ENCODE measurements around the gene CMKLR1. TPM values are rescaled to one million over a fixed set of nuclear protein-coding genes. Genes with fewer than 3 reads are reported as not detected.

CMKLR1 gene
- total and polyA plus RNA-seq, 4 donors = 0.67 to 13.7 (median 5.8) TPM

- 51% methylated on average over 8 of the region's 8 CpGs for WGBS
- DNase-seq (ENCODE audit: low spot score) = no peak
- TF ChIP-seq JUND (IDR thresholded peaks at IDR 0.05) = no peak
- TF ChIP-seq NR2F2 (IDR thresholded peaks at IDR 0.05) = peak; percentile 31
- no peak for TF ChIP-seq TAF1 (conservative IDR thresholded peaks at IDR 0.05)
- no peak for TF ChIP-seq SP1 (IDR thresholded peaks at IDR 0.05)
- no peaks in the 10 kb centered on the region for H3K4me1 ChIP-seq (ENCODE audit: control insufficient read depth in 4 of 4, insufficient read depth in 4 of 4, low read length in 3 of 4)
- H3K4me3 ChIP-seq (ENCODE audit: low read depth in 1 of 3, low read length in 3 of 3) = no peak overlapping the region
- H3K9me3 ChIP-seq (ENCODE audit: control insufficient read depth in 4 of 4, low read length in 3 of 4) = peaks cover 0 to 4% (median 2%) of the 10 kb centered on the region in 4 donors
- peaks cover 0 to 4% (median 0%) of the 10 kb centered on the region in 4 donors for H3K27me3 ChIP-seq (ENCODE audit: control insufficient read depth in 4 of 4, insufficient read depth in 4 of 4, low read length in 3 of 4)
- no peak overlapping the region for H3K9ac ChIP-seq (ENCODE audit: low read depth in 1 of 2, low read length in 2 of 2)
- H3K27ac ChIP-seq (ENCODE audit: low read depth in 1 of 2, low read length in 2 of 2) = no peak overlapping the region
- H3K36me3 ChIP-seq (ENCODE audit: control insufficient read depth in 4 of 4, insufficient read depth in 3 of 4, low read depth in 1 of 4, low read length in 3 of 4) = no peaks in the 10 kb centered on the region
These were observed 47.7 kb upstream of the CMKLR1 start for GRCh38 chr12:108386709-108387360.

- no peak overlapping the region for H3K9ac ChIP-seq (ENCODE audit: low read depth in 1 of 2, low read length in 2 of 2)
- H3K36me3 ChIP-seq (ENCODE audit: control insufficient read depth in 4 of 4, insufficient read depth in 3 of 4, low read depth in 1 of 4, low read length in 3 of 4) = no peaks in the 10 kb centered on the region
- DNase-seq (ENCODE audit: low spot score) = no peak
- no peak for TF ChIP-seq GABPA (IDR thresholded peaks at IDR 0.05 in 1 of 2, conservative IDR thresholded peaks at IDR 0.05 in 1 of 2)
- no peak for TF ChIP-seq FOXA1 (IDR thresholded peaks at IDR 0.05)
- TF ChIP-seq NR2F2 (IDR thresholded peaks at IDR 0.05) = no peak
- no peak for TF ChIP-seq EGR1 (IDR thresholded peaks at IDR 0.05; ENCODE audit: low read depth in 2 of 2)
- WGBS = 72% methylated on average over 1 of the region's 1 CpG
- H3K27ac ChIP-seq (ENCODE audit: low read depth in 1 of 2, low read length in 2 of 2) = no peak overlapping the region
- no peak overlapping the region for H3K4me3 ChIP-seq (ENCODE audit: low read depth in 1 of 3, low read length in 3 of 3)
- peaks cover 0 to 4% (median 2%) of the 10 kb centered on the region in 4 donors for H3K9me3 ChIP-seq (ENCODE audit: control insufficient read depth in 4 of 4, low read length in 3 of 4)
- no peaks in the 10 kb centered on the region for H3K27me3 ChIP-seq (ENCODE audit: control insufficient read depth in 4 of 4, insufficient read depth in 4 of 4, low read length in 3 of 4)
- H3K4me1 ChIP-seq (ENCODE audit: control insufficient read depth in 4 of 4, insufficient read depth in 4 of 4, low read length in 3 of 4) = no peaks in the 10 kb centered on the region
These were observed 43.3 kb upstream of the CMKLR1 start for GRCh38 chr12:108382437-108382801.

- TF ChIP-seq HNF4G (IDR thresholded peaks at IDR 0.05) (no peak), REST (IDR thresholded peaks at IDR 0.05) (peak; percentile 95)
- Histone ChIP-seq H3K9me3 (ENCODE audit: control insufficient read depth in 4 of 4, low read length in 3 of 4) (peaks cover 0 to 4% (median 2%) of the 10 kb centered on the region in 4 donors), H3K27ac (ENCODE audit: low read depth in 1 of 2, low read length in 2 of 2) (no peak overlapping the region), H3K4me3 (ENCODE audit: low read depth in 1 of 3, low read length in 3 of 3) (no peak overlapping the region), H3K27me3 (ENCODE audit: control insufficient read depth in 4 of 4, insufficient read depth in 4 of 4, low read length in 3 of 4) (no peaks in the 10 kb centered on the region), H3K36me3 (ENCODE audit: control insufficient read depth in 4 of 4, insufficient read depth in 3 of 4, low read depth in 1 of 4, low read length in 3 of 4) (no peaks in the 10 kb centered on the region), H3K9ac (ENCODE audit: low read depth in 1 of 2, low read length in 2 of 2) (no peak overlapping the region), H3K4me1 (ENCODE audit: control insufficient read depth in 4 of 4, insufficient read depth in 4 of 4, low read length in 3 of 4) (no peaks in the 10 kb centered on the region)
- 43% methylated on average over 8 of the region's 8 CpGs for WGBS
- DNase-seq (ENCODE audit: low spot score) = no peak
These were observed 42.8 kb upstream of the CMKLR1 start for GRCh38 chr12:108381787-108382436.

GRCh38 chr12:108380382-108380781, 41.3 kb upstream of the CMKLR1 start:
- Histone ChIP-seq H3K27ac (ENCODE audit: low read depth in 1 of 2, low read length in 2 of 2) (no peak overlapping the region), H3K9ac (ENCODE audit: low read depth in 1 of 2, low read length in 2 of 2) (no peak overlapping the region), H3K9me3 (ENCODE audit: control insufficient read depth in 4 of 4, low read length in 3 of 4) (peaks cover 0 to 11% (median 6%) of the 10 kb centered on the region in 4 donors), H3K4me1 (ENCODE audit: control insufficient read depth in 4 of 4, insufficient read depth in 4 of 4, low read length in 3 of 4) (no peaks in the 10 kb centered on the region), H3K27me3 (ENCODE audit: control insufficient read depth in 4 of 4, insufficient read depth in 4 of 4, low read length in 3 of 4) (no peaks in the 10 kb centered on the region), H3K4me3 (ENCODE audit: low read depth in 1 of 3, low read length in 3 of 3) (no peak overlapping the region), H3K36me3 (ENCODE audit: control insufficient read depth in 4 of 4, insufficient read depth in 3 of 4, low read depth in 1 of 4, low read length in 3 of 4) (no peaks in the 10 kb centered on the region)
- no peak for DNase-seq (ENCODE audit: low spot score)
- TF ChIP-seq TAF1 (conservative IDR thresholded peaks at IDR 0.05) (no peak), YY1 (IDR thresholded peaks at IDR 0.05) (no peak), HNF4G (IDR thresholded peaks at IDR 0.05) (no peak), FOXA1 (IDR thresholded peaks at IDR 0.05) (no peak), FOXA2 (IDR thresholded peaks at IDR 0.05) (no peak), GABPA (IDR thresholded peaks at IDR 0.05 in 1 of 2, conservative IDR thresholded peaks at IDR 0.05 in 1 of 2) (no peak), ATF3 (IDR thresholded peaks at IDR 0.05) (no peak), NR2F2 (IDR thresholded peaks at IDR 0.05) (no peak), JUND (IDR thresholded peaks at IDR 0.05) (no peak), MAX (IDR thresholded peaks at IDR 0.05) (no peak), EGR1 (IDR thresholded peaks at IDR 0.05; ENCODE audit: low read depth in 2 of 2) (no peak)

Measured in liver (tissue), 9 donors.